Measurements from ENCODE around the gene ABLIM2.

- TF ChIP-seq, protein P1, sequence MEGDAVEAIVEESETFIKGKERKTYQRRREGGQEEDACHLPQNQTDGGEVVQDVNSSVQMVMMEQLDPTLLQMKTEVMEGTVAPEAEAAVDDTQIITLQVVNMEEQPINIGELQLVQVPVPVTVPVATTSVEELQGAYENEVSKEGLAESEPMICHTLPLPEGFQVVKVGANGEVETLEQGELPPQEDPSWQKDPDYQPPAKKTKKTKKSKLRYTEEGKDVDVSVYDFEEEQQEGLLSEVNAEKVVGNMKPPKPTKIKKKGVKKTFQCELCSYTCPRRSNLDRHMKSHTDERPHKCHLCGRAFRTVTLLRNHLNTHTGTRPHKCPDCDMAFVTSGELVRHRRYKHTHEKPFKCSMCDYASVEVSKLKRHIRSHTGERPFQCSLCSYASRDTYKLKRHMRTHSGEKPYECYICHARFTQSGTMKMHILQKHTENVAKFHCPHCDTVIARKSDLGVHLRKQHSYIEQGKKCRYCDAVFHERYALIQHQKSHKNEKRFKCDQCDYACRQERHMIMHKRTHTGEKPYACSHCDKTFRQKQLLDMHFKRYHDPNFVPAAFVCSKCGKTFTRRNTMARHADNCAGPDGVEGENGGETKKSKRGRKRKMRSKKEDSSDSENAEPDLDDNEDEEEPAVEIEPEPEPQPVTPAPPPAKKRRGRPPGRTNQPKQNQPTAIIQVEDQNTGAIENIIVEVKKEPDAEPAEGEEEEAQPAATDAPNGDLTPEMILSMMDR (IDR thresholded peaks at IDR 0.05) = no peak
- no peak for TF ChIP-seq POLR2A (IDR thresholded peaks at IDR 0.05)
These were observed 162.7 kb downstream of the ABLIM2 start for GRCh38 chr4:7995866-7996265.

Measured in body of pancreas (tissue), 4 donors.